ENCODE data around the gene HPCAL4. TPM values are rescaled to one million over a fixed set of nuclear protein-coding genes. Genes with fewer than 3 reads are reported as not detected.

The HPCAL4 gene
- total RNA-seq, 1 experiment from 2014 or later = 0.50 TPM

DNA sequence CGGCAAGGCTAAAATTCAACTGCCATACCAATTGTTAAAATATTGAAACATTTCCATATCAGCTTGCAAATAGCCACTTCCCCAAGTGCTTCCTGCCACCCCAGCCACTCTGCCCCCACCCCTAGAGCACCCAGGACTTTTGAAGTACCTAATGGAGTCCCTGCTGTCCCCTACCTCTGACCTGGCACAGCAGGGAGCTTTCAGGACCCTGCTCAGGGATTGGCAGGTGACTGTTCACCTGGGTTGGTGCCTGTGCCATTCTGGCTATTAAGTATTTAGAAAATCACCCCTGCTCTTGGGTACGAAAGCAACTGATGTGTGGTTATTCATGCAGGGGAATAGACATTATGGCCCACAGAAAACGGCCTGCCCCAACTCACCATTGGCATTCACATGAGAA is 9.1 kb upstream of the HPCAL4 start:
- H3K4me1 Mint-ChIP-seq = peaks cover 19% of the 10 kb centered on the region
- ChIA-PET CTCF (interaction anchor here (0.7 to 3.4 kb wide), 9 partner anchors 8 to 220 kb away, joined by 3 to 62 read pairs (median 35); partner anchors contain the start of genes HPCAL4 and NT5C1A), POLR2A (no interaction called here)
- no peak overlapping the region for H3K27ac Mint-ChIP-seq
- ATAC-seq = no peak
- H3K9me3 Mint-ChIP-seq = no peaks in the 10 kb centered on the region
- H3K27me3 Mint-ChIP-seq (ENCODE audit: low read depth) = peaks cover 100% of the 10 kb centered on the region
- DNase-seq (ENCODE audit: low spot score) = no peak
- TF ChIP-seq, protein P1, sequence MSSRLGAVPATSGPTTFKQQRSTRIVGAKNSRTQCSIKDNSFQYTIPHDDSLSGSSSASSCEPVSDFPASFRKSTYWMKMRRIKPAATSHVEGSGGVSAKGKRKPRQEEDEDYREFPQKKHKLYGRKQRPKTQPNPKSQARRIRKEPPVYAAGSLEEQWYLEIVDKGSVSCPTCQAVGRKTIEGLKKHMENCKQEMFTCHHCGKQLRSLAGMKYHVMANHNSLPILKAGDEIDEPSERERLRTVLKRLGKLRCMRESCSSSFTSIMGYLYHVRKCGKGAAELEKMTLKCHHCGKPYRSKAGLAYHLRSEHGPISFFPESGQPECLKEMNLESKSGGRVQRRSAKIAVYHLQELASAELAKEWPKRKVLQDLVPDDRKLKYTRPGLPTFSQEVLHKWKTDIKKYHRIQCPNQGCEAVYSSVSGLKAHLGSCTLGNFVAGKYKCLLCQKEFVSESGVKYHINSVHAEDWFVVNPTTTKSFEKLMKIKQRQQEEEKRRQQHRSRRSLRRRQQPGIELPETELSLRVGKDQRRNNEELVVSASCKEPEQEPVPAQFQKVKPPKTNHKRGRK (CRISPR knock-in tag; IDR thresholded peaks at IDR 0.05; ENCODE audit: borderline replicate concordance) = no peak
- no peak for TF ChIP-seq JUN (CRISPR knock-in tag; IDR thresholded peaks at IDR 0.05)
- no peak for TF ChIP-seq KAT7 (CRISPR knock-in tag; IDR thresholded peaks at IDR 0.05; ENCODE audit: borderline replicate concordance)
- TF ChIP-seq FOXJ3 (CRISPR knock-in tag; IDR thresholded peaks at IDR 0.05; ENCODE audit: borderline replicate concordance) = no peak
- TF ChIP-seq ZNF423 (CRISPR knock-in tag; IDR thresholded peaks at IDR 0.05) = no peak
- TF ChIP-seq, protein P2, sequence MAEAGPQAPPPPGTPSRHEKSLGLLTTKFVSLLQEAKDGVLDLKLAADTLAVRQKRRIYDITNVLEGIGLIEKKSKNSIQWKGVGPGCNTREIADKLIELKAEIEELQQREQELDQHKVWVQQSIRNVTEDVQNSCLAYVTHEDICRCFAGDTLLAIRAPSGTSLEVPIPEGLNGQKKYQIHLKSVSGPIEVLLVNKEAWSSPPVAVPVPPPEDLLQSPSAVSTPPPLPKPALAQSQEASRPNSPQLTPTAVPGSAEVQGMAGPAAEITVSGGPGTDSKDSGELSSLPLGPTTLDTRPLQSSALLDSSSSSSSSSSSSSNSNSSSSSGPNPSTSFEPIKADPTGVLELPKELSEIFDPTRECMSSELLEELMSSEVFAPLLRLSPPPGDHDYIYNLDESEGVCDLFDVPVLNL (CRISPR knock-in tag; IDR thresholded peaks at IDR 0.05; ENCODE audit: borderline replicate concordance, low read depth) = no peak
- no peak for TF ChIP-seq ESRRA (CRISPR knock-in tag; IDR thresholded peaks at IDR 0.05; ENCODE audit: borderline replicate concordance)
- TF ChIP-seq IRF2 (CRISPR knock-in tag; IDR thresholded peaks at IDR 0.05; ENCODE audit: borderline replicate concordance, low read depth) = no peak
- TF ChIP-seq, protein P3, sequence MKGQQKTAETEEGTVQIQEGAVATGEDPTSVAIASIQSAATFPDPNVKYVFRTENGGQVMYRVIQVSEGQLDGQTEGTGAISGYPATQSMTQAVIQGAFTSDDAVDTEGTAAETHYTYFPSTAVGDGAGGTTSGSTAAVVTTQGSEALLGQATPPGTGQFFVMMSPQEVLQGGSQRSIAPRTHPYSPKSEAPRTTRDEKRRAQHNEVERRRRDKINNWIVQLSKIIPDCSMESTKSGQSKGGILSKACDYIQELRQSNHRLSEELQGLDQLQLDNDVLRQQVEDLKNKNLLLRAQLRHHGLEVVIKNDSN (CRISPR knock-in tag; IDR thresholded peaks at IDR 0.05) = no peak
- TF ChIP-seq, protein P4, sequence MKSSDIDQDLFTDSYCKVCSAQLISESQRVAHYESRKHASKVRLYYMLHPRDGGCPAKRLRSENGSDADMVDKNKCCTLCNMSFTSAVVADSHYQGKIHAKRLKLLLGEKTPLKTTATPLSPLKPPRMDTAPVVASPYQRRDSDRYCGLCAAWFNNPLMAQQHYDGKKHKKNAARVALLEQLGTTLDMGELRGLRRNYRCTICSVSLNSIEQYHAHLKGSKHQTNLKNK (CRISPR knock-in tag; IDR thresholded peaks at IDR 0.05) = no peak
- no peaks in the 10 kb centered on the region for H3K36me3 Mint-ChIP-seq
- peak overlapping the region; percentile 50; the same call in 1 of the 2 replicates for H3K4me3 Mint-ChIP-seq

DNA sequence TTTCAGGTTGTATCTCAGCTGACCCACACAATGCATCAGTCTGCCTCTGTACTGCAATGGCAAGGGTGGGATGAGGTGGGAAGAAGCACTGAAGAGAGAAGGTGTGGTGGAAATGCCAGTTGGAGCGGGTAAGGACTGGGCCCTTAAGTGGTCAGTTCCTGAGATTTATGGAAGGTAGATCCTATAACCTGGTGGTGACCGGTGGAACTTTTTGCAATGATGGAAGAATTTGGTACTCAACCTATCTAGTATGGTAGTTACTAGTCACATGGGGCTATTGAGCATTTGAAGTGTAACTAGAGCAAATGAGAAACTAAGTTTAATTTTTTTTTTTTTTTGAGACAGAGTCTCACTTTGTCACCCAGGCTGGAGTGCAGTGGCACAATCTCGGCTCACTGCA is 8.2 kb upstream of the HPCAL4 start:
- Mint-ChIP-seq H3K27ac (no peak overlapping the region), H3K36me3 (no peaks in the 10 kb centered on the region), H3K4me3 (no peak overlapping the region), H3K4me1 (peaks cover 19% of the 10 kb centered on the region), H3K9me3 (no peaks in the 10 kb centered on the region), H3K27me3 (ENCODE audit: low read depth) (peaks cover 100% of the 10 kb centered on the region)
- ATAC-seq (no peak), DNase-seq (ENCODE audit: low spot score) (no peak)
- ChIA-PET CTCF (interaction anchor here (1.1 to 3.4 kb wide), 3 partner anchors 27 to 93 kb away, joined by 3 to 58 read pairs (median 37); partner anchors contain the start of gene NT5C1A), POLR2A (no interaction called here)
- TF ChIP-seq, protein P5, sequence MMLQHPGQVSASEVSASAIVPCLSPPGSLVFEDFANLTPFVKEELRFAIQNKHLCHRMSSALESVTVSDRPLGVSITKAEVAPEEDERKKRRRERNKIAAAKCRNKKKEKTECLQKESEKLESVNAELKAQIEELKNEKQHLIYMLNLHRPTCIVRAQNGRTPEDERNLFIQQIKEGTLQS (CRISPR knock-in tag; conservative IDR thresholded peaks at IDR 0.05) = no peak
- TF ChIP-seq SP1 (CRISPR knock-in tag; conservative IDR thresholded peaks at IDR 0.05) (no peak), NR2C2 (CRISPR knock-in tag; IDR thresholded peaks at IDR 0.05) (no peak), TEAD4 (CRISPR knock-in tag; IDR thresholded peaks at IDR 0.05) (no peak), ETV6 (CRISPR knock-in tag; IDR thresholded peaks at IDR 0.05) (no peak), KAT7 (CRISPR knock-in tag; IDR thresholded peaks at IDR 0.05; ENCODE audit: borderline replicate concordance) (no peak), ATF1 (CRISPR knock-in tag; IDR thresholded peaks at IDR 0.05) (no peak)
- TF ChIP-seq, protein P6, sequence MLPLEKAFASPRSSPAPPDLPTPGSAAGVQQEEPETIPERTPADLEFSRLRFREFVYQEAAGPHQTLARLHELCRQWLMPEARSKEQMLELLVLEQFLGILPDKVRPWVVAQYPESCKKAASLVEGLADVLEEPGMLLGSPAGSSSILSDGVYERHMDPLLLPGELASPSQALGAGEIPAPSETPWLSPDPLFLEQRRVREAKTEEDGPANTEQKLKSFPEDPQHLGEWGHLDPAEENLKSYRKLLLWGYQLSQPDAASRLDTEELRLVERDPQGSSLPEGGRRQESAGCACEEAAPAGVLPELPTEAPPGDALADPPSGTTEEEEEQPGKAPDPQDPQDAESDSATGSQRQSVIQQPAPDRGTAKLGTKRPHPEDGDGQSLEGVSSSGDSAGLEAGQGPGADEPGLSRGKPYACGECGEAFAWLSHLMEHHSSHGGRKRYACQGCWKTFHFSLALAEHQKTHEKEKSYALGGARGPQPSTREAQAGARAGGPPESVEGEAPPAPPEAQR (CRISPR knock-in tag; IDR thresholded peaks at IDR 0.05) = no peak
- TF ChIP-seq, protein P7, sequence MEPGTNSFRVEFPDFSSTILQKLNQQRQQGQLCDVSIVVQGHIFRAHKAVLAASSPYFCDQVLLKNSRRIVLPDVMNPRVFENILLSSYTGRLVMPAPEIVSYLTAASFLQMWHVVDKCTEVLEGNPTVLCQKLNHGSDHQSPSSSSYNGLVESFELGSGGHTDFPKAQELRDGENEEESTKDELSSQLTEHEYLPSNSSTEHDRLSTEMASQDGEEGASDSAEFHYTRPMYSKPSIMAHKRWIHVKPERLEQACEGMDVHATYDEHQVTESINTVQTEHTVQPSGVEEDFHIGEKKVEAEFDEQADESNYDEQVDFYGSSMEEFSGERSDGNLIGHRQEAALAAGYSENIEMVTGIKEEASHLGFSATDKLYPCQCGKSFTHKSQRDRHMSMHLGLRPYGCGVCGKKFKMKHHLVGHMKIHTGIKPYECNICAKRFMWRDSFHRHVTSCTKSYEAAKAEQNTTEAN (CRISPR knock-in tag; IDR thresholded peaks at IDR 0.05) = no peak
- TF ChIP-seq, protein P3 (CRISPR knock-in tag; IDR thresholded peaks at IDR 0.05) = no peak
- TF ChIP-seq, protein P8, sequence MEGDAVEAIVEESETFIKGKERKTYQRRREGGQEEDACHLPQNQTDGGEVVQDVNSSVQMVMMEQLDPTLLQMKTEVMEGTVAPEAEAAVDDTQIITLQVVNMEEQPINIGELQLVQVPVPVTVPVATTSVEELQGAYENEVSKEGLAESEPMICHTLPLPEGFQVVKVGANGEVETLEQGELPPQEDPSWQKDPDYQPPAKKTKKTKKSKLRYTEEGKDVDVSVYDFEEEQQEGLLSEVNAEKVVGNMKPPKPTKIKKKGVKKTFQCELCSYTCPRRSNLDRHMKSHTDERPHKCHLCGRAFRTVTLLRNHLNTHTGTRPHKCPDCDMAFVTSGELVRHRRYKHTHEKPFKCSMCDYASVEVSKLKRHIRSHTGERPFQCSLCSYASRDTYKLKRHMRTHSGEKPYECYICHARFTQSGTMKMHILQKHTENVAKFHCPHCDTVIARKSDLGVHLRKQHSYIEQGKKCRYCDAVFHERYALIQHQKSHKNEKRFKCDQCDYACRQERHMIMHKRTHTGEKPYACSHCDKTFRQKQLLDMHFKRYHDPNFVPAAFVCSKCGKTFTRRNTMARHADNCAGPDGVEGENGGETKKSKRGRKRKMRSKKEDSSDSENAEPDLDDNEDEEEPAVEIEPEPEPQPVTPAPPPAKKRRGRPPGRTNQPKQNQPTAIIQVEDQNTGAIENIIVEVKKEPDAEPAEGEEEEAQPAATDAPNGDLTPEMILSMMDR (IDR thresholded peaks at IDR 0.05) = no peak
- TF ChIP-seq, protein P9, sequence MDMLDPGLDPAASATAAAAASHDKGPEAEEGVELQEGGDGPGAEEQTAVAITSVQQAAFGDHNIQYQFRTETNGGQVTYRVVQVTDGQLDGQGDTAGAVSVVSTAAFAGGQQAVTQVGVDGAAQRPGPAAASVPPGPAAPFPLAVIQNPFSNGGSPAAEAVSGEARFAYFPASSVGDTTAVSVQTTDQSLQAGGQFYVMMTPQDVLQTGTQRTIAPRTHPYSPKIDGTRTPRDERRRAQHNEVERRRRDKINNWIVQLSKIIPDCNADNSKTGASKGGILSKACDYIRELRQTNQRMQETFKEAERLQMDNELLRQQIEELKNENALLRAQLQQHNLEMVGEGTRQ (CRISPR knock-in tag; IDR thresholded peaks at IDR 0.05) = no peak
- TF ChIP-seq, protein P10, sequence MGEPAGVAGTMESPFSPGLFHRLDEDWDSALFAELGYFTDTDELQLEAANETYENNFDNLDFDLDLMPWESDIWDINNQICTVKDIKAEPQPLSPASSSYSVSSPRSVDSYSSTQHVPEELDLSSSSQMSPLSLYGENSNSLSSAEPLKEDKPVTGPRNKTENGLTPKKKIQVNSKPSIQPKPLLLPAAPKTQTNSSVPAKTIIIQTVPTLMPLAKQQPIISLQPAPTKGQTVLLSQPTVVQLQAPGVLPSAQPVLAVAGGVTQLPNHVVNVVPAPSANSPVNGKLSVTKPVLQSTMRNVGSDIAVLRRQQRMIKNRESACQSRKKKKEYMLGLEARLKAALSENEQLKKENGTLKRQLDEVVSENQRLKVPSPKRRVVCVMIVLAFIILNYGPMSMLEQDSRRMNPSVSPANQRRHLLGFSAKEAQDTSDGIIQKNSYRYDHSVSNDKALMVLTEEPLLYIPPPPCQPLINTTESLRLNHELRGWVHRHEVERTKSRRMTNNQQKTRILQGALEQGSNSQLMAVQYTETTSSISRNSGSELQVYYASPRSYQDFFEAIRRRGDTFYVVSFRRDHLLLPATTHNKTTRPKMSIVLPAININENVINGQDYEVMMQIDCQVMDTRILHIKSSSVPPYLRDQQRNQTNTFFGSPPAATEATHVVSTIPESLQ (CRISPR knock-in tag; IDR thresholded peaks at IDR 0.05) = no peak
